ENCODE data around the gene MSX2. TPM values are rescaled to one million over a fixed set of nuclear protein-coding genes. Genes with fewer than 3 reads are reported as not detected.
A peak's percentile ranks its signal among the peaks of the same experiment; 100 is the strongest.

MSX2 gene
- total RNA-seq, 1 donor from 2014 or later = 1.1 TPM

- peaks cover 56% of the 10 kb centered on the region for H3K27me3 Mint-ChIP-seq (ENCODE audit: low read depth)
- DNase-seq (ENCODE audit: low read depth, low spot score) = no peak
- H3K4me1 Mint-ChIP-seq = peaks cover 45% of the 10 kb centered on the region
- no peak overlapping the region for H3K4me3 Mint-ChIP-seq
- H3K36me3 Mint-ChIP-seq (ENCODE audit: low read depth) = no peaks in the 10 kb centered on the region
- H3K9me3 Mint-ChIP-seq = no peaks in the 10 kb centered on the region
- no peak for TF ChIP-seq CTCF (conservative IDR thresholded peaks at IDR 0.05)
- no peak overlapping the region for H3K27ac Mint-ChIP-seq (ENCODE audit: unreplicated experiment)
Observed at GRCh38 chr5:174693697-174694385, 30.5 kb upstream of the MSX2 start.

DNA sequence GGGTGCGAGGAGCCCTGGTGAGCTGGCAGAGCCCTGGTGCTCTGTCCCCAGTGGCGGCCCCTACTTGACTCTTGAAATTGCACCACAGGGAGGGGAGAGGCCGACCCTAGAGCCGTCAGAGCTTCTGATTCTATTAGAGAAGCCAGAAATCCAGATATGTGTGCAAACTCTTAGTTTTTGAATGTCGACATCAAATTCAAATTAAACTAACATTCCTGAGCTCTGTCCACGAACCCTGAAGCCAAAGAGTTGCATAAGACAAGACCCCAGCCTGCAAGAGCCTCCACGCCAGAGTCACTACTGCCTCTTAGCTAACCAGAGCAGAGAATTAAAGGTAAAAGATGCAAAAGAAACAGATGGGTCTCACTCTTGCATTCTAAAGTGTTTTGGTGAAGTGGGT is 29.8 kb upstream of the MSX2 start:
- Mint-ChIP-seq H3K4me1 (peaks cover 45% of the 10 kb centered on the region), H3K4me3 (no peak overlapping the region), H3K27ac (ENCODE audit: unreplicated experiment) (no peak overlapping the region), H3K36me3 (ENCODE audit: low read depth) (no peaks in the 10 kb centered on the region), H3K9me3 (no peaks in the 10 kb centered on the region), H3K27me3 (ENCODE audit: low read depth) (peaks cover 49% of the 10 kb centered on the region)
- no peak for DNase-seq (ENCODE audit: low read depth, low spot score)
- no peak for TF ChIP-seq CTCF (conservative IDR thresholded peaks at IDR 0.05)

GRCh38 chr5:174698156-174698555 is 26.2 kb upstream of the MSX2 start:
- no peaks in the 10 kb centered on the region for H3K9me3 Mint-ChIP-seq

DNA sequence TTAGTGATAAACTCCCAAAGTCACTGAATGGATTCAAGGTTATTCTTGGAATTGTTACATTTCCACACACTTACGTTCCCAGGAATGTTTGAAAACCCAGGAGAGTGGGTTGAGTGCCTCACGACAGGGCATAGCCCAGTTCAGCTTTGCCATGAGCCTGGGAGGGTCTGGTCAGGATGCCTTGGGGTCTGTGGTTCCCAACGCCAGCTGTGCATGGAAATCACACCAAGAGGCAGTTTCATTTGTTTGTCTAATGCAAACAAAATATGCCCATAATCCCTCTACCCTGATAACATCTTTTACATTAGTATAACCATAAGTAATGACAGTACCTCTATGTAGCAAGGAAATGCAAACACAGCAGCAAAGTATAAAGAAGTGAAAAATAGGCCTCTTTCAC is 25.3 kb upstream of the MSX2 start:
- no peak for DNase-seq (ENCODE audit: low read depth, low spot score)
- Mint-ChIP-seq H3K4me3 (no peak overlapping the region), H3K4me1 (peaks cover 7% of the 10 kb centered on the region), H3K9me3 (no peaks in the 10 kb centered on the region), H3K27ac (ENCODE audit: unreplicated experiment) (no peak overlapping the region), H3K27me3 (ENCODE audit: low read depth) (peaks cover 13% of the 10 kb centered on the region), H3K36me3 (ENCODE audit: low read depth) (no peaks in the 10 kb centered on the region)
- TF ChIP-seq CTCF (conservative IDR thresholded peaks at IDR 0.05) = no peak

More at GRCh38 chr5:174698156-174698555, 26.2 kb upstream of the MSX2 start:
- H3K4me1 Mint-ChIP-seq = peaks cover 17% of the 10 kb centered on the region
- no peak overlapping the region for H3K27ac Mint-ChIP-seq (ENCODE audit: unreplicated experiment)
- peak; percentile 41 for TF ChIP-seq CTCF (conservative IDR thresholded peaks at IDR 0.05)
- no peaks in the 10 kb centered on the region for H3K36me3 Mint-ChIP-seq (ENCODE audit: low read depth)
- peaks cover 20% of the 10 kb centered on the region for H3K27me3 Mint-ChIP-seq (ENCODE audit: low read depth)
- no peak overlapping the region for H3K4me3 Mint-ChIP-seq
- no peak for DNase-seq (ENCODE audit: low read depth, low spot score)

GRCh38 chr5:174706997-174707572 is 17.3 kb upstream of the MSX2 start:
- H3K27ac Mint-ChIP-seq (ENCODE audit: unreplicated experiment) = no peak overlapping the region
- H3K36me3 Mint-ChIP-seq (ENCODE audit: low read depth) = no peaks in the 10 kb centered on the region

More at GRCh38 chr5:174706997-174707572, 17.3 kb upstream of the MSX2 start:
- H3K27me3 Mint-ChIP-seq (ENCODE audit: low read depth) = peaks cover 48% of the 10 kb centered on the region
- no peak overlapping the region for H3K4me3 Mint-ChIP-seq
- no peak for TF ChIP-seq CTCF (conservative IDR thresholded peaks at IDR 0.05)
- H3K4me1 Mint-ChIP-seq = peaks cover 17% of the 10 kb centered on the region
- H3K9me3 Mint-ChIP-seq = no peaks in the 10 kb centered on the region
- no peak for DNase-seq (ENCODE audit: low read depth, low spot score)
